DMS53 treated with DMSO at 0.1 percent for 48 hours (cell line): ENCODE results near the gene APOBEC3A.
"Not testable (repeated sequence)": the region's sequence is repeated elsewhere in the genome, so short reads cannot be mapped to it uniquely, and the experiment has no call there.

Source experiments
- DNase-seq: peaks from one replicate; lab custom pipeline; 2025; ENCODE audit not compliant: unreplicated experiment; lab: John Stamatoyannopoulos, UW

APOBEC3A gene

GRCh38 chr22:38977289-38977688, 19.9 kb downstream of the APOBEC3A start:
- not testable (repeated sequence) for DNase-seq

DNA sequence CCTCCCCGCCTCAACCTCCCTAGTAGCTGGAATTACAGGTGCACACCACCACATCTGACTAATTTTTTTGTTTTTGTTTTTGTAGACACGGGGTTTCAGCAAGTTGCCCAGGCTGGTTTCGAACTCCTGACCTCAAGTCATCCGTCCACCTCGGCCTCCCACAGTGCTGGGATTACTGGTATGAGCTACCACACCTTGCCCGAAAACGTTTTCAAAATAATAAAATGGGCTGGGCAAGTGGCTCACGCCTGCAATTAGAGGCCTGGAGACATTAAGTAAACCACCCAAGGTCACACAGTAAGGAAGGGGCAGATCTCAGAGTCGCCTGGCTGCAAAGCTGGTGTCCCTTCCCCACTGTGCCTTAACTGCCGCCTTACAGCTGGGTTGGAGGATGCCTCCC, 23.2 kb downstream of the APOBEC3A start:
- not testable (repeated sequence) for DNase-seq

GRCh38 chr22:38981005-38981991, 23.9 kb downstream of the APOBEC3A start:
- no peak for DNase-seq

- peak; percentile 77 for DNase-seq
Measured at GRCh38 chr22:38981992-38982927, 24.9 kb downstream of the APOBEC3A start, which contains the start of gene APOBEC3B. Gene APOBEC3B (plus strand): TSS chr22:38982347. CDS start chr22:38982454, 107 bp downstream.

- DNase-seq, result no peak
Measured at GRCh38 chr22:38984224-38984623, 26.8 kb downstream of the APOBEC3A start.

- DNase-seq, result peak; percentile 91
Measured at GRCh38 chr22:38984784-38985757, 27.7 kb downstream of the APOBEC3A start.

GRCh38 chr22:38986629-38987028, 29.2 kb downstream of the APOBEC3A start:
- DNase-seq, result no peak

DNA sequence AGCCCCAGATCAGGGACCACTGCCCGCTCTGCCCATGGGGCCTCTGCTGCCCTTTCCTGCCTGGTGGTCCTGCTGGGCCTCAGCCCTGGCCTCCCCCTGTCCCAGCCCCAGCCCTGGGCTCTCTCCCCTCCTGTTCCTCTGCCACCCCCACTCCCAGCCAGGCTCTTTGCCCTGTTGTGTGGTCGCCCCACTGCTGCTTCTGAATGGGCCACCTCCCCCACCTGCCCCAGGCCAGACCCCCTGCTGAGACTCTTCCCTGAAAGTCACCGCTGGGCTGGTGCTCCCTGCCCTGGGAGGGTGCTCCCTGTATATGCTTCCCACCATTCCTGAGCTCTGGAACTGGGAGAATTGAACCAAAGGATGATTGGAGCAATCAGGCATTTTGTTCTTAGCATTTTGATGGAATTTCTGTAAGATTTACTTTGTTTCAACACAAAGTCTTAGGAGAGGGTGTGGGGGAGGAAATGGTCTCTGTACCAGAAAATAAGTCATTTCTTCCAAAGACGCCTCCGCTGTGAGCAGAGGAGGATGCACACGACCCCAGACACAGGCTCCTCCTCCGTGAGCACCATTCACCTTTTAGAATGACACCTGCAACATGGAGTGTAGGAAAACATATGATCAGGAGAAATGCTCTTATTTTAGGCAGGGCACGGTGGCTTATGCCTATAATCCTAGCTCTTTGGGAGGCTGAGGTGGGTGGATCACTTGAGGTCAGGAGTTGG, 29.9 kb downstream of the APOBEC3A start:
- DNase-seq, result no peak

DNA sequence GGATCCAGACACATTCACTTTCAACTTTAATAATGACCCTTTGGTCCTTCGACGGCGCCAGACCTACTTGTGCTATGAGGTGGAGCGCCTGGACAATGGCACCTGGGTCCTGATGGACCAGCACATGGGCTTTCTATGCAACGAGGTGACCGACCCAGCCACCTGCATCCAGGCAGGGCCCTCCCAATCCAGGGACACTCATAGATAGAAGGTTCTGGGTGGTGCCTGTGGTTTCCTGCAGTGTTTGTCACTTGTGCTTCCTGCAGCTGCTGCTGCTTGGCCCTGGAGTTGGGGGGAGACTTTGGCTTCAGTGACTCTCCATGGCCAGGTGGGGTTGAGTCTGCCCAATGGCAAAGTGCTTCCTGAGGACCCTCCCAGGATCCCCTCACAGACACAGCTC, 32.1 kb downstream of the APOBEC3A start:
- no peak for DNase-seq

- peak; percentile 36 for DNase-seq
Measured at GRCh38 chr22:38992871-38993371, 35.5 kb downstream of the APOBEC3A start.

GRCh38 chr22:38996105-38996504, 38.7 kb downstream of the APOBEC3A start:
- no peak for DNase-seq

DNA sequence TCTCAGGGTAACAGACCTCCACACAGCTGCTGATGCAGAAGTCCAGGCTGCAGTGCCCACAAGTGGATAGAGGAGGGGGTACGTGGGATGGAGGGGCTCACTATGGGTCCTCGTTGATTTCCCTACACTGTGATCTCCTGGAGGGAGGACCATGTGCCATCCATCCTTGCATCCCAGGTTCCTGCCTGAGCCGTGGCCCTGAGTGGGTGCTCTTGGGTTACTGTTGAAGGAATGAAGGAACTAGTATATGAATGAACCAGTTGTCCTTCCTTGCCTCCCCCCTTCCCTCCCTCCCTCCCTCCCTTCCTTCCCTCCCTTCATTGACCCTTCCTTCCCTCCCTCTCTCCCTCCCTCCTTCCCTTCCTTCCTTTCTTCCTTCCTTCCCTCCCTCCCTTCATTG, 40.1 kb downstream of the APOBEC3A start:
- DNase-seq, result no peak

DNA sequence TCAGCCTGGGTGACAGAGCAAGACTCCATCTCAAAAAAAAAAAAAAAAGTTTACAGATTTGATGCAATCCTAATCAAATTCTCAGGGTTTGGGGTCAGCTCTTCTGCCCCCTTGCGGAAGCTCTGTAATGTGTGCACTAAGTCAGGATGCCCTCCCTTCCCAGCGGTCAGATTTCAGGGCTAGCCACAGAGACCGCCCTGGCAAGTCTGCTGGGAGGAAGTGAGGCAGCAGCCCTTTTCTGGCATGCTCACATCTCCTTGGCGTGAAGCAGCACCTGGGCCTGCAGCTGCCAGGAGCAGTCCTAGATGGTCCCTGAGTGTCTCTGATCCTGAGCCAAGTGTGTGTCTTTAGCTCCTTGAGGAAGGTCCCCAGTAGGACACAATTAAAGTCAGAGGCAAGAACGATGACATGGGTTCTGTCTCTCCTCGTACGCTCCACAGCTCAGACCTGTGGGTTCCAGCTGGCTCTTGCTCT, 45.8 kb downstream of the APOBEC3A start:
- DNase-seq, result peak; percentile 75

DNA sequence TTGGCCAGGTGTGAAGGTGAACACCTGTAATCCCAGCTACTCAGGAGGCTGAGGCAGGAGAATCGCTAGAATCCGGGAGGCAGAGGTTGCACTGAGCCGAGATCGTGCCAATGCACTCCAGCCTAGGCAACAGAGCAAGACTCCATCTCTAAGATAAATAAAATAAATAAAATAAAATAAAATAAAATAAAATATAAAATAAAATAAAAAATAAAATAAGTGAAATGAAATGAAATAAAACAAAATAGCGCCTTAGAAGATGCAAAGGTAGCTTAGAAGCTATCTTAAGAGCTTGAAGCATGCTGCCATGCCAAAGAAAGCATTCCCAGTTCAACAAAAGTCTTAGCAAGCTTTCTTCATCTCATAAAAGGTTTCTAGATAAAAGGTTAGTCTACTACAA, 49.8 kb downstream of the APOBEC3A start:
- DNase-seq, result no peak

GRCh38 chr22:39008271-39008850, 51.0 kb downstream of the APOBEC3A start:
- DNase-seq, result not testable (repeated sequence)

DNA sequence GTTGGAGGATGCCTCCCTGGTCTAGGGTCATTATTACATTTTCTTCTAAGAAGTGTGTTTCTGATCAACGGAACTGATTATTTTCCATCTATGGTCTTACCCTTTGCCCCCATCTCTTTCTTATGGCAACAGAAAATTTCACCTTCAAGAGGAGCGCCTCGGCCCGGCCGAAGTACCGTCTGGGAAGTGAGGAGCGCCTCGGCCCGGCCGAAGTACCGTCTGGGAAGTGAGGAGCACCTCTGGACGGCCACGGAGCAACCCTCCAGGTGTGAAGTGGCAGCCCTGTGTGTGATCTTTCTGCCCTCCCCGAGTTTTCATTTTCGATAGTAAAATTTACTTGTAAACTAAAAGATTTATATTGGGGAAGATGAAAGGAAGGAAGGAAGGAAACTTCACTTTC, 53.5 kb downstream of the APOBEC3A start:
- no peak for DNase-seq
